ENCODE results near the gene RFX1.
A peak's percentile ranks its signal among the peaks of the same experiment; 100 is the strongest.
"Not testable (repeated sequence)": the region's sequence is repeated elsewhere in the genome, so short reads cannot be mapped to it uniquely, and the experiment has no call there.

The RFX1 gene

DNA sequence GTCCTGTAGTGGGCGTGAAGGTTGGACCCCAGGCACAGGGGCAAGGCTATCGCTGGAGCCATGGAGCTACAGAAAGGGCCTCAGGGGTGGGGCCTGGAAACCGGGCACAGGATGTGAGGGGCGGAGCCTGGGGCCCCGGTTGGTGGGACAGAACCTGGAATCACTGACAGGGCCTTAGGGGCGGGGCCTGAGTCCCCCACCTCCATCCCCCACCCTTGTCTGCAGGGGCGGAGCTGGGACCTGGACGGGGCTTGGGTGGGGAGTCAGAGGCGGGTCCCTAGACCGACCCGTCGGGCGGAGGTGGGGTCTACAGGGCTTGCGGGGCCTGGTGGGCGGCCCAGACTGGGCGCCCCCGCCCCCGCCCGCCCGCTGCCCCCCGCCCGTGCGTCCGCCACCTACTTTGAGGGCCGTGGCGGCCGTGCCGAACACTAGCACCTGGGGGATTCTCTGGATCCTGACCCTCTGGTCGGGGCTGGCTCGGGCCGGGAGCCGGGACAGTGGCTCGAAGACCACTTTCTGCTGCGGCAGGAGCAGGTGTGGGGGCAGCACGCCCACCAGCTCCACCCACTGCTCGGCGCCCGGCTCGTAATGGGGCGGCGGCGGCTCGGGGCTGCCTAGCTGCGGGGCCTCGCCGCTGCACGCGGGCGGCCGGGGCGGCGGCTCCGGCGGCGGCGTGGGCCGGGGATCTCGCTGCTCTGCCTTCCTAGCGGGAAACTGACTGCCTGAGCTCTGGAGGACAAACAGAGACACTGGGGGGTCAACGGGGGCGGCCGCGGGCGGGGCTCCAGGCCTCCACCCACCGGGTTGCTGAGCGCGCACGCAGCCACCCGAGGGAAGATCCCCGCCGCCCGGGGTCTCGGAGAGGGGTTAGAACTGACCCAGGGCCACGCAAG, 27.5 kb downstream of the RFX1 start:
- DNase-seq = peak; percentile 61

DNA sequence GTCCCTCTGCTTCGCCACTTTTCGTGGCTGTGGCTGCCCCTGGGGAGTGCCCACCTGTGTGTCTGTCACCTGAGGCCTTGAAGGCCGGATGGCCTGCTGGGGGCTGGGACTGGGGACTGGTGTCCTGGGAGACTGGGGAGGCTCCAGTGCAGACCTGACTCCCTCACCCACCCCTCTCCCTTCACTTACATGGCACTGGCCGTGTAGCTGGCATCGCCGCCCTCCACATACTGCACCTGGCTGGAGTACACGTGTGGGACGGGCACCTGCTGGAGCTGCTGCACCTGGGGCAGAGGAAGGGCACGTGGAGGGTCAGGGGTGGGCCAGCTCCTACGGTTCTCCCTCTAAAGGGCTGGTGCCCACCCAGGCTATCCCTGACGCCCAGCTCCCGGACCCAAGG, 28.3 kb downstream of the RFX1 start:
- DNase-seq = no peak

DNA sequence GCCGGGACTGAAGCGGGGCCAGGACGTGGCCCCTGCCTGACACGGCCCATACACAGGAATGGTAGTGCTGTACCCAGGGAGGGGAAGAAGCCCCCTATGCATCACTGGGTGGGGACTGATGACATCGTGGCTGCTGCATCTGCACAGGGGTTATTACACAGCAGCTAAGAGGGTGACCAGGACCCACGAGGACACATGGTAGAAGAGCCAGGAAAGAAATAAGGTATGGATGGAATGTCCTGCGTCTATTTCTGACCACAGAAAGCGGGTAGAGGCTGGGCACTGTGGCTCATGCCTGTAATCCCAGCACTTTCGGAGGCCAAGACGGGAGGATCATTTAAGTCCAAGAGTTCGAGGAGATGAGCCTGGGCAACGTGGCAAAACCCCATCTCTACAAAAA, 29.7 kb downstream of the RFX1 start:
- DNase-seq = no peak

DNA sequence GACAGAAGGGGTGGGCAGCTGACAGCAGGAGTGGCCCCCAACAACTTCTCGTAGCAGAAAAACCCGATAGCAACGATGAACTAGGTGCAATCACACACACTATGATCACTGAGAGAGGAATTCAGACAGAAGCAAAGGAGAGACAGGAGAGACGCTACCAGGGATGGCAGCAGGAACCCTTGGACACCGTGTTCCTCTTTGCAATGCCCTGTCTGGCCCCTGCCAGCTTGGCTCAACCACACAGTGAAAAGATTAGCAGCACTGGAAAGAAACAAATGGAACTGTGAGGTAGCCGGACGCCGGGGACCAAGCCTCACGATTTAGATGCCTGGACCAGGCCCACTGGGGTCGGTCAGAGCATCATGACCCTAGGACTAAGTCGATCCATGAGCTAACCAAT, 30.2 kb downstream of the RFX1 start:
- no peak for DNase-seq

DNA sequence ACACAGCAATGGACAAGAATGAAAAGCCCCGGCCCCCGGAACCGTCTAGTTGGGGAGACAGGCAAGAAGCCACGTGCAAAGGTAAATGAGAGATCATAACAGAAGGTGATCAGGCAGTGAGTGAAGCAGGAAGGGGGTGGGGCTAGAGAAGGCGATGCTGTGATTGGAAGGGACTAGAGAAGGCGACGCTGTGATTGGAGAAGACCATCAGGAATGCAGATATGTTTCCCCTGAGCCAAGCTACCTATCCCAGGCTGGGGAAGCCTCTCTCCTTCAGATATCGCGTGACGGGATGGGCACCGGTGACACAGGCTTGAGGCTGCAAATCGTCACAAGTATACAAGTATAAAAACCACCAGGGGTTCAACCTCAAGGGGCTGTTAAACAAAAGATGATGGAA, 32.0 kb downstream of the RFX1 start:
- DNase-seq = peak; percentile 40

DNA sequence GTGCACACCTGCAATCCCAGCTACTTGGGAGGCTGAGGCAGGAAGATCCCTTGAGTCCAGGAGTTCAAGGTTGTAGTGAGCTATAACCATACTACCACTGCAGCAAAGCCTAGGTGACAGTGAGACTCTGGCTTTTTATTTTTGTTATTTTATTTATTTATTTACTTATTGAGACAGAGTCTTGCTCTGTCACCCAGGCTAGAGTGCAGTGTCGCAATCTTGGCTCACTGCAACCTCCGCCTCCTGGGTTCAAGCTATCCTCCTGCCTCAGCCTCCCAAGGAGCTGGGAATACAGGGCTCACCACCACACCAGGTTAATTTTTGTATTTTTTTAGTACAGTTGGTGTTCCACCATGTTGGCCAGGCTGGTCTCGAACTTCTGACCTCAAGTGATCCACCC, 32.6 kb downstream of the RFX1 start:
- DNase-seq = not testable (repeated sequence)

DNA sequence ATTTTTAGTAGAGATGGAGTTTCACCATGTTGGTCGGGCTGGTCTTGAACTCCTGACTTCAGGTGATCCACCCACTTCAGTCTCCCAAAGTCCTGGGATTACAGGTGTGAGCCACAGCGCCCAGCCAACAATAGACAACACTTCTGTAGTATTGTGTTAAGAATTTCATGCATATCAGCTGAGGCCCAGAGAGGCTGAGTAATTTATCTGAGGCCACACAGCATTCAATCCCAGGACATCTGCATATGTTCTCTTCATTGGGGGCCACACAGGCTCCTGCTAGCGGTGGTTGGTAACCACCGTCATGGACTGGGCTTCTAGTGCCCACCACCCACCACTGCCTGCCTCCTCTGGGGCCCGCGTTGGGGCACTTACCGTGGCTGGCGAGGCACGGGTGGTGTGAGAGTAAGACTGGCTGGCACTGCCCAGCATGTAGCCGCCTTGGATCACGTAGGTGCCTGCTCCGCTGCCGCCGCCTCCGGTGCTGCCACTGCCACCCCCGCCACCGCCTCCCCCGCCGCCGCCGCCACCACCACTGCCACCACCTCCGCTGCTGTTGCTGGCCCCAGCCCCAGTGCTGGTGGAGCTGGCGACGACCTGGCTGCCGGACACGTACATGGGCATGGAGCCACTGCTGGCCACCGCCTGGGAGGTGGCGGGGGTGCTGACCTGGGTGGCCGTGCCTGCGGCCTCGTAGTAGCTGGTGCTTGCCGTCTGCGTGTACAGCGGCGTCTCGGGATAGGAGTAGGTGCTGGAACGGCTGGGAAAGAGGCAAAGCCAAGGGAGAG, 33.6 kb downstream of the RFX1 start:
- no peak for DNase-seq

DNA sequence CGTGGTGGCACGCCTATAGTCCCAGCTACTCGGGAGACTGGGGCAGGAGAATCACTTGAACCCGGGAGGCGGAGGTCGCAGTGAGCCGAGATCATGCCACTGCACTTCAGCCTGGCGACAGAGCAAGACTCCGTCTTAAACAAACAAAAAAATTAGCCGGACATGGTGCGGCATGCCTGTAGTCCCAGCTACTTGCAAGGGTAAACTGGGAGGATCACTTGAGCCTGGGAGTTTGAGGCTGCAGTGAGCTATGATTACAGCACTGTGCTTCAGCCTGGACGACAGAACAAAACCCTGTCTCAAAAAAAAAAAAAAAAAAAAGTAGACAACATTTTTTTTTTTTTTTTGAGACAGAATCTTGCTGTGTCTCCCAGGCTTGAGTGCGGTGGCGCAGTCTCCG, 34.3 kb downstream of the RFX1 start:
- not testable (repeated sequence) for DNase-seq

DNA sequence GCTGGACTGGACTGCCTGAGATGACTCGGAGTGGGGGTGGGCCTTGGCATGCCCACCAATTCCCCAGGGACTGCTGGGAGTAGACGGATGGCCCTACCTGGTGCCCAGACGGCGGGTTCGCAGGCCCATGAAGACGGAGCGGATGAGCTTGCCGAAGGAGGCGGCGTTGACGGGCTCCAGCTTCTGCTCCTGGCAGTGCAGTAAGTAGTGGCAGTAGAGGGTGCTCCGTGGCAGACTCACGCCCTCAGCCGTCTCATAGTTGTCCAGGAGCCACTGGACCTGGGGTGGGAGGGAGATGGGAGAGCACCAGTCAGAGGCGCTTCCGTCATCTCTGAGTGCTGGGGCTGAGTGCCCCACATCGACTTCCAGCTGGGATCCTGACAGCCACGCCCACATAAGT, 36.2 kb downstream of the RFX1 start:
- DNase-seq = no peak

DNA sequence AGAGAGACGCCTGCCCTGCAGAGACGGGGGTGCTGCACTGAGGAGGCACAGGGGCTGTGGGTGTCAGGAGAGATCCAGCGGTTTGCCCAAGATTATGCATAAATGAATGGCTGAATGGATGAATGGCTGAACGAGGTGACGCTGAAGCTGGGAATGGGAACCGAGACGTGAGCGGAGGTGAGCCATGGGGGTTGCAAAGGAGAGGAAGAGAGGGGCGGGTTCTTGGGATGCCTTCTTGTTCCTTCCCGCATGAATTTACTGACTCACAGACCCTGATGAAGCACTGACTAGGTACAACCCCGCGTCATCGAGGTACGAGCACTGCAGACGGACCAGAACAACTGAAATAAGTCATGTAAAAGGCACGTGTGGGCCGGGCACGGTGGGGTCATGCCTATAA, 37.1 kb downstream of the RFX1 start:
- no peak for DNase-seq

DNA sequence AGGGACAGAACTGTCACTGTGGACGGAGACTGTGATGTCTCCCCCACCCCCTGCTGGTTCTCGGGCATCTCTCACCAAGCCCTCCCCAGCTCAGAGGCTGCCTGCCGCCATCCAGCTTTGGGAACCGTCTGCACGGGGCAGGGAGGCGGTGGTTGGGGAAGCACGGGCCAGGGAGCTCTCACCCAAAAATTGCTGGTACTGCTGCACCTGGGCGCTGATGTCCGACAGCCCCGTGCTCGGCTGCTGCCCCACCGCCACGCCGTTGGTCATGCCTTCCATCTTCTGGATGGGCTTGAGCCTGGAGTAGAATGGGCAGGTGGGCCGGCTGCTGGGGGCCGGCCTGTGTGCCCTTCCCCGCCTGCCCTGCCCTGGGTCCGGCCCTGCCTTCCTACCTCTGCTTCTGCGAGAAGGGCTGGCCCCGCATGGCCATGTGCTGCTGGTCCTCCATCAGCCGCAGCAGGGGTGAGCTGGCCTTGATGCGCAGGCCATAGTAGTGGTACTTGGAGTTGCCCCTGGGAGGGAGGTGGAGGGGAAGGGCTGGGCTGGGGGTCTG, 37.7 kb downstream of the RFX1 start:
- no peak for DNase-seq

DNA sequence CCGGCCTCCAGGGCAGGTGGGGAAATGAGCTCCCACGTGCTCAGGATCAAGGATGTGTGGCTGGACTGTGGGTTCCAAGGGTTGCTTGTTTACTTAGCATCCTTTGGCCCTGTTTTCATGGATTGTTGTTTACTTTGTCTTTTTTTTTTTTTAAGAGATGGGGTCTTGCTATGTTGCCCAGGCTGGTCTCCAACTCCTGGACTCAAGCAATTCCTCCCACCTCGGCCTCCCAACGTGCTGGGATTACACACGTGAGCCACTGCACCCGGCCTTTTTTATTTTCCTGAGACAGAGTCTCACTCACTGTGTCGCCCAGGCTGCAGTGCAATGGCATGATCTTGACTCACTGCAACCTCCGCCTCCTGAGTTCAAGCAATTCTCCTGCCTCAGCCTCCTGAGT, 38.9 kb downstream of the RFX1 start:
- not testable (repeated sequence) for DNase-seq

DNA sequence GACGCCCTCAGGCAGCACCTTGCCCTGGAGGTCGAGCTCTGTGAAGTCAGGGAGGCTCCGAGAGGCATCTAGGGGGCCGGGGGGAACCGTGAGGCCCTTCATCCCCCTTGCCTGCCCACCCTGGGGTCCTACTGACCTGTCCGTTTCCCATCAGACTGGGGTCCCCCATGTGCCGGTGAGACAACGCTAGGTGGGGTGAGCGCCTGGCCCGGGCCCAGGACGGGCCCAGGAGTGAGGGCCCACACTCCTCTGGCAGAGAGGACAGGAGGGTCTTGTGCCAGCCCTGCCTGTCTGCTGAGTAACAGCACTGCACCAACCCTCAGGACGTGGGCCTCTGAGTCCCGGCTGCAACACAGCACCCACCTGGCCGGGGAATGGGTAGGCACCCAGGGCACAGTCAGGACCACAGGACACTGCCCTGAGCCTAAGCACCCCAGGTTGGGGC, 39.4 kb downstream of the RFX1 start:
- DNase-seq = no peak

DNA sequence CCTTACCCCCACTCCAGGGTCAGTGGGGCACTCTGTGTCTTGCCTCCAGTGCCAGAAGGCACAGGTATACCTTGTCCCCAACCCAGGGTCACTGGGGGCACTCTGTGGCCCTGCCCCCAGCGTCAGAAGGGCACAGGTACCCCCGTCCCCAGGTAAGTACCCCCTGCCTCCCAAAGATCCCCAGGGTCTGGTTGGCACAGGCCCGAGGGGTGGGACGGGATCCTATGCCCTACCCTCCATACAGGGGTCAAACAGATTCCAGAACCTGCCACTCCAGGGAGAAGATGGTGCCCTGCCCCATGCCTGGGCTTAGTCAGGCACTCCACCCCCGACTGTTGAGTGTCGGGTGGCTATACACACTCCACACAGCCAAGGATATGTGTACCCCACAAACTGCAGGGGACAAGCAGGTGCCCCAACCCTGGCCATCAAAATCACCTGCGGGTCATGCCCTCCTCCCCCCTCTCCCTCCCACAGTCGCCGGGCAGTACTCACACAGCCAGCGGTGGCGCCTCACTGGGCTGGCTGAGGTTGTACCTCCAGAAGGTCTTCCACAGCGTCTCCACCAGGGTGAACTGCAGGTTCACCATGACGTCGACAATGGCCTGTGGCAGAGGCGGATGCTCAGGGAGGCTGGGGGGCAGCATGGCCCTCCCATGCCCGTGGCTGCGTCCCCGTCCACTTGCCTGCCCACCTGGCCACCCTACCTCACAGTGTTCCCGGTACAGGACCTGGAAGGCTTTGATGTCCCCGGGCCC, 40.0 kb downstream of the RFX1 start:
- no peak for DNase-seq

DNA sequence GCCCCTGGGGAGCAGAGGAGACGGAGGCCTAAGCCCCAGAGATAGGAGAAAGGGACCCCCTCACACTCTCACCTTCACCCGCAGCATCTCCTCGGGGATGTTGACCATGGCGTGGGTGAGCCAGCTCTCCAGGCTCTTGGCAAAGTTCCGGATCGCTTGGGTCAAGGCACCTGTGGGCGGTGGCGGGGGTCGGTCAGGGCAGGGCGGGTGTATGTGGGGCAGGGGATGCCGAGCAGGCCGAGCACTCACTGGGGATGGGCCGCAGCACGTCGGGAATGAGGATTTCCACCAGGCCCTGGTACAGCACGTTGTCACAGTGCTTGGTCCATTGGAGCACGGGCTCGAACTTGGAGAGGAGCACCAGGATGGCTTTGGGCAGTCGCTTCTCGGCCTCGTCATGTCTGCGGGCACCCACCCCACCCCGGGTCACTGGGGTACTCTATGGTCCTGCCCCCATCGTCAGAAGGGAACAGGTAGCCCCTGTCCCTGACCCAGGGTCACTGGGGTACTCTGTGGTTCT, 40.7 kb downstream of the RFX1 start:
- DNase-seq = no peak

DNA sequence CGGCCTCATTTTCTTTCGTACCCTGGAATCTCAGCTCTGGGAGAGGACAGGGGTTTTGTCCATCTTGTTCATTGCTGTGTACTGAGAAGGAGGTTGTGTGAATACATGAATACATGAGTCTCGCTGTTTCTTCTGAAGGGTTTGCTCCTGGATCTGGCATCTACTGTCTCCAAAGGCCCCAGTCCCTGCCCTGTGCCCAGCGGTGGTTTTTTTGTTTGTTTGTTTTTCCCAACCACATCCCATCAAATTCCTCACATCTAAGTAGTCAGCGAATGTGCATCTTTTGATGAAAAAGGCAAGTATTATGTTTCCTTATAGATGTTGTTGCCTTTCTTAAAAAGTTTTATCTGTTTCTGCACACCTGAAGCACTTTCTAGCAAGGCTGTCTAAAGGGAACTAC, 41.3 kb downstream of the RFX1 start:
- DNase-seq = no peak

DNA sequence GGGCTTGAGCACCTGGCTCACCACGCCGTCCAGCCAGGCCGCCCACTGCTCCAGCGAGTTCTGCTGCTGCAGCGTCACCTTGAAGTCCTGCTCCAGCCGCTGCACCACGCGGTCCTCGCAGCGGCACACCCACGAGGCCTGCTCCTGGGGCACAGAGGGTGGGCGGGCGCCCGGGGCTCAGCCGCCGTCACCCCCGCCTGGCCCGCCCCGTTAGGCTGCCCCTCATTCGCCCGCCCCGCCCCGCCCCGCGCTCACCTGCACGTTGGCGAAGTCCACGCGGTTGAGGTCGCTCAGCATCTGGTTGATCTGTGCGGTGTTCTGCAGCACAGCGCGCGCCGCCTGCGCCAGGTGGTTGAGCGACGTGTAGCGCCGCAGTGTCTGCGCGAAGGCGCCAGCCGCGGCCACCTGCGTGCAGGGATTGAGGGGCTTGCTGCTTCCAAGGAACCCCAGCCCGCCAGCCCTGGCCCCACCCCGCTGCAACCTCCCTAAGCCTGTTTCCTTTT, 42.5 kb downstream of the RFX1 start:
- no peak for DNase-seq

DNA sequence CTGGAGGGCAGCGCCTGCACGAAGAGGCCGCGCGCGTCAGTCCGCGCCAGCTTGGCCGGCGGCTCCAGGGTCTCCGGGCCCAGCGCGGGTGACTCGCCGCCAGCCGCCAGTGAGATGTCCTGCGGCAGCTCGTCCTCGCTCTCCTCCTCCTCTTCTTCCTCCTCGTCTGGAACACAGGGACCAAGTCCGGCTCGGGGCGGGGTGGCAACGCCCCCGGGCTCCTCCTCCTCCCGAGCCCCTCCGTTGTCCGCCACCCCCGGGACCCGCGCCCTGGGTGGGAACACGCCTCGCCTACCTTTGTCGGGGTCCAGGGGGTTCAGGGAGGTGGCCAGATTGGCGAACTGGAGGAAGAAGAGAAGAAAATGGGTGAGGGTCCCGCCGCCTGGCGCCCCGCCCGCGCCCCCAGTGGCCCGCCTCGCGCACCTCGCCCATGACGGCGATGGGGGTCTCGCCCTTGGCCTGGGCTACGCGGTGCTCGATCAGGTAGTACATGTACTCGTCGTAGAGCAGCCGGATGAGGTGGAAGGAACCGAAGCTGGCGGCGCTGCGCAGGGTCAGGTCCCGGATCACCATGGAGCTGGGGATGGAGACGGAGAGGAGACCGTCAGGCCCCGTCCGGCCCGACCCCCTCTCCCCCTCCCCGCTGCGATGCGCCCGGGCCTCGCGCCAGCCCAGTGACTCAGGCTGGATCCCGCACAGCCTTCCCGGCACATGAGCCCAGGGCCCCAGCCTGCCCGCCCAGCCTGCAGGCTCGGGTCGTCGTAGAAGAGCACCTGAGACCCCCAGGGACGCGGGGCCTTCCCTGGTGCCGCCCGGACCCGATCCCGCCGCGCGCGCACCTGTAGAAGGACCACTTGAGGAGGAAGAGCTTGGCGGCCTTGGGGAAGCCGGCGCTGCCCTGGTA, 43.2 kb downstream of the RFX1 start:
- no peak for DNase-seq

DNA sequence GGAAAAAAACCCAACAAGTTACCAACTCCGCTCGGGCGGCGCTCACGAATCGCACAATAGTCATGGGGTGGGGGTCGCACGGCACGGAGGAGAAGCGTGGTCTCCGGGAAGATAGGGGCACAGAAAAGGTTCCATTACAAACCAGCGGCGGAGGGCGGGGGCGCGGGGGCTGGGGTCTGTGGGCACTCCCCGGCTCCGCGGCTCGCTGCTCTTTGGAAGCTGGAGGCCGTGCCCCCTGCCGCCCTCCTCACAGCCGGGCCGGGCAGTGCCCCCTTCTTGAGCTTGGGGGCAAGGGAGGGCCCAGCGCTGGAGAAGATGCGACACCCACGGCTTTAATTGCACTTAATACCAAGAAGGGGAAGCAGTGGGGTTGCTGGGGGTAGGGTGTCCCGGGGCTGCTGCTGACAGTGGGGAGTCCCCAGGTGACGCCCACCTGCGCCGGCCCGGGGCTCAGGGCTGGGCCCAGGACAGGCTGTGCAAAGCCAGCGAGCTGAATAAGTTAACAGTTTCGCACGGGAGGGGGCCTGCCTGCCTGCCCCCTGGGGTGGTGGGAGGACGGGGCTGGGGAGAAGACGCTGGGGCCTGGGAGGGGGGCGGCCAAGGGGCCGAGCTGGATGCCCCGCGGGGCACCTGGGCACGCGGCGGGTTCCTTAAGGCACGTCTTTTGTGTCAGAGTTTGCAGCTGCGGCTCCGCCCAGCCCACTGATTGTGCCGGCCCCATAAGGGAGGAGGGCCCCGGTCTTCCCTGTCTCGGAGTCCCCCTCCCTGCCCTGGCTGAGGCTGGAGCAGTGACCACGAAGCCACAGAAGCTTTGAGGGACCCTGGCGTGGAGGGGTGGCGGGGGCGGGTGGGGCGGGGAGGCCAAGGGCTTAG, 44.1 kb downstream of the RFX1 start:
- no peak for DNase-seq
